ENCODE results near the gene MTHFD1L. TPM values are rescaled to one million over a fixed set of nuclear protein-coding genes. Genes with fewer than 3 reads are reported as not detected.

Gene MTHFD1L
- total RNA-seq, 1 donor from 2014 or later, result 53.2 TPM

GRCh38 chr6:151101816-151102694, 236.6 kb downstream of the MTHFD1L start:
- H3K36me3 ChIP-seq (ENCODE audit: control insufficient read depth, insufficient read depth, low read length), result no peaks in the 10 kb centered on the region
- no peaks in the 10 kb centered on the region for H3K27me3 ChIP-seq (ENCODE audit: control insufficient read depth, insufficient read depth, low read length)
- no peak for FAIRE-seq
- DNase-seq (ENCODE audit: low read depth), result no peak
- no peak for TF ChIP-seq CTCF (IDR thresholded peaks at IDR 0.05; ENCODE audit: insufficient read depth, low read length, severe bottlenecking)
- no peak overlapping the region for H3K4me3 ChIP-seq (ENCODE audit: low read depth, low read length)

GRCh38 chr6:151103266-151103665, 237.8 kb downstream of the MTHFD1L start:
- no peak for FAIRE-seq
- no peak for TF ChIP-seq CTCF (IDR thresholded peaks at IDR 0.05; ENCODE audit: insufficient read depth, low read length, severe bottlenecking)
- no peaks in the 10 kb centered on the region for H3K36me3 ChIP-seq (ENCODE audit: control insufficient read depth, insufficient read depth, low read length)
- H3K4me3 ChIP-seq (ENCODE audit: low read depth, low read length), result no peak overlapping the region
- no peak for DNase-seq (ENCODE audit: low read depth)
- H3K27me3 ChIP-seq (ENCODE audit: control insufficient read depth, insufficient read depth, low read length), result no peaks in the 10 kb centered on the region

GRCh38 chr6:151107897-151108427, 242.5 kb downstream of the MTHFD1L start:
- Histone ChIP-seq H3K36me3 (ENCODE audit: control insufficient read depth, insufficient read depth, low read length) (no peaks in the 10 kb centered on the region), H3K27me3 (ENCODE audit: control insufficient read depth, insufficient read depth, low read length) (no peaks in the 10 kb centered on the region), H3K4me3 (ENCODE audit: low read depth, low read length) (no peak overlapping the region)
- DNase-seq (ENCODE audit: low read depth) (no peak), FAIRE-seq (no peak)
- TF ChIP-seq CTCF (IDR thresholded peaks at IDR 0.05; ENCODE audit: insufficient read depth, low read length, severe bottlenecking), result no peak

GRCh38 chr6:151108548-151108947, 243.0 kb downstream of the MTHFD1L start:
- H3K4me3 ChIP-seq (ENCODE audit: low read depth, low read length), result no peak overlapping the region
- FAIRE-seq (no peak), DNase-seq (ENCODE audit: low read depth) (no peak)
- no peak for TF ChIP-seq CTCF (IDR thresholded peaks at IDR 0.05; ENCODE audit: insufficient read depth, low read length, severe bottlenecking)
- H3K27me3 ChIP-seq (ENCODE audit: control insufficient read depth, insufficient read depth, low read length), result no peaks in the 10 kb centered on the region
- H3K36me3 ChIP-seq (ENCODE audit: control insufficient read depth, insufficient read depth, low read length), result no peaks in the 10 kb centered on the region

- TF ChIP-seq CTCF (IDR thresholded peaks at IDR 0.05; ENCODE audit: insufficient read depth, low read length, severe bottlenecking), result no peak
- no peaks in the 10 kb centered on the region for H3K27me3 ChIP-seq (ENCODE audit: control insufficient read depth, insufficient read depth, low read length)
- H3K36me3 ChIP-seq (ENCODE audit: control insufficient read depth, insufficient read depth, low read length), result no peaks in the 10 kb centered on the region
- FAIRE-seq (no peak), DNase-seq (ENCODE audit: low read depth) (no peak)
- no peak overlapping the region for H3K4me3 ChIP-seq (ENCODE audit: low read depth, low read length)
Observed at GRCh38 chr6:151109361-151109760, 243.9 kb downstream of the MTHFD1L start.
